Fibroblast of lung (primary cell): ENCODE measurements around the gene PXYLP1.

Experiments used
- CTCF ChIP-seq, 2 donors: IDR thresholded peaks in 1 of 2; conservative IDR thresholded peaks in 1 of 2; 1 replicate in 1 of 2; 2 replicates in 1 of 2; pipeline ENCODE4 v1.5.1; 2011 to 2012; ENCODE audit warnings: low read length in 2 of 2, control low read depth in 1 of 2, inconsistent platforms in 1 of 2, low read depth in 1 of 2, mild to moderate bottlenecking in 1 of 2
- EZH2 ChIP-seq: IDR thresholded peaks from 2 replicates; pipeline ENCODE4 v1.5.1; 2012; ENCODE audit warnings: low read length, control low read depth, mild to moderate bottlenecking; ENCODE audit errors: missing control alignments

- TF ChIP-seq CTCF (conservative IDR thresholded peaks at IDR 0.05 in 1 of 2, IDR thresholded peaks at IDR 0.05 in 1 of 2; ENCODE audit: low read depth in 1 of 2, low read length in 2 of 2) (no peak), EZH2 (no peak)
Measured at GRCh38 chr3:141183606-141184005, 48.0 kb upstream of the PXYLP1 start.
